ENCODE measurements around the gene CFAP77.

The CFAP77 gene

DNA sequence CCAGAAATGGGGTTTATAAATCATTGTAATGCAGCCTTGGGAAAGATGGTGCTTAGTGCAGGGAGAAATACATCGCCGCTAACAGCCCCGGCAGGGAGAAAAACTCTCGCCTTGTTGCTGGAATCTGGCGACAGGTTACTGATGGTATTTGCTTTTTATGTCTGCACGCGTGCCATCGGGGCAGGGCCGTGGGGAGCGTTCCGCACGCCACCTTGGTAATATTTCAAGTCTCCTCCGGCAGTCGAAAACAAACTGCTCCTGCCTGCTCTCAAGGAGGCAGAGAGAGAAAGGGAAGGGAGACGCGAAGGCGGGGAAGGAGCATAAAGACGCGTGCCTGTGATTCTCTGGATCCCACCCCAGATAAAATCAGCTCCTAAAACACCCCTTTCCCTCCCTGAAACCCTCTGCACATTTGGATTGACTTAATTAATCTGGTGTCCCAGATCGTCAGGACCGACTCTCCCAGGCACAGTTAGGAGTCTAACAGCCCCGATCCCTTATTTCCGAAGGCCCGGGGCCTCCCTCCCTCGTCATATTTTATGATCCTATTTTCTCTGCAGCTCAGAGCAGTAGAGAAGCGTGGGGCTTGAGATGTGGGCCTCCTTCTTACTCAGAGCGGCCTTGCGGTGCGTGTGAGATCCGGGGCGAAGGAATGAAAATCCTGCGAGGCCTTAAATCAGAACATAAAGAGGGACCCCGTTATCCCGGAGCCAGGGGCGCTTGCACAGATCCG lies 47.7 kb downstream of the CFAP77 start:
- no peak for ATAC-seq

DNA sequence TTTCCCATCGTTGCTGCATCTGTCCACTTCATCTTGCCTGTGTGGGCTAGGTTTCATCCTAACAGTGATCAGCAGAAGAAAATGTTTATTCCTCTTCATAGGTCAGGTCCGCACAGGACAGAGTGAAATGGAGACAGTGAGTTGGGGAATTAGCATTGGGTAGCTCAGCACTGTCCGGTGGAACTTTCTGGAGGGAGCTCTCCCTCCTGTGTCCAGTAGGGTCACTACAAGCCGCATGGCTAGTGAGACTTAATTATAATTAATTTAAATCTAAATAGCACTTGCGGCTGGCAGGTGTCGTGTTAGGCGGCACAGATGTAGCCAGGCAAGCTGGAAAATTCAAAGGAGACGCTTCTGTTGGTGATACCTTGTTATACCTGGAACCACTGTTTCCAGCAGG lies 48.4 kb downstream of the CFAP77 start:
- no peak for ATAC-seq

DNA sequence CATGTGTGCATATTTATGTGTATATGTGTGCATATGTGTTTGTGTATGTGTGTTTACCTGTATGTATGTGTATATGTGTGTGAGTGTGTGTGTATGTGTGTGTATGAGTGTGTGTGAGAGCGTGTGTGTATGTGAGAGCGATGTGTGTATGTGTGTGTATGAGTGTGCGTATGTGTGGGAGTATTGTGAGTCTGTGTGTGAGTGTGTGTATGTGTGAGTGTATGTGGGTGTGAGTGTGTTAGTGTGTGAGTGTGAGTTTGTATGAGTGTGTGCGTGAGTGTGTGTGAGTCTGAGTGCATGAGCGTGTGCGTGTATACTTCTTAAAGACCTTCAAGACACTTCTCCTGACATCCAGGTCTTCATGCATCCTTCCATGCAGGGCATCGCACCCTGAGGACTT lies 49.6 kb downstream of the CFAP77 start:
- no peak for ATAC-seq

DNA sequence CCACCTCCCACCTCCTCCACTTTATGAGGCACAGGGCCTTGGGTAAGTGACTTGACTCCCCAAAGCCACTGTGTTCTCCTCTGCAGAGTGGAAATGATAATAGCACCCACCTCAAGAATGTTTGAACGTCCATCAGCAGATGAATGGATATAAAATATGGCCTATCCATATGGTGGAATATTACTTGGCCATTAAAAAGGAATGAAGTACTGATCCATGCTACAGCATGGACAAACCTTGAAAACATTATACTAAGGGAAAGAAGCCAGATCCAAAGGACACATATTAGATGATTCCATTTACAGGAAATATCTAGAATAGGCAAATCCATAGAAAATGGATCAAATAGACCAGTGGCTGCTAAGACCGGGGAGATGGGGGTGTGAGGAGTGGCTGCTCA lies 50.2 kb downstream of the CFAP77 start:
- ATAC-seq, result no peak

DNA sequence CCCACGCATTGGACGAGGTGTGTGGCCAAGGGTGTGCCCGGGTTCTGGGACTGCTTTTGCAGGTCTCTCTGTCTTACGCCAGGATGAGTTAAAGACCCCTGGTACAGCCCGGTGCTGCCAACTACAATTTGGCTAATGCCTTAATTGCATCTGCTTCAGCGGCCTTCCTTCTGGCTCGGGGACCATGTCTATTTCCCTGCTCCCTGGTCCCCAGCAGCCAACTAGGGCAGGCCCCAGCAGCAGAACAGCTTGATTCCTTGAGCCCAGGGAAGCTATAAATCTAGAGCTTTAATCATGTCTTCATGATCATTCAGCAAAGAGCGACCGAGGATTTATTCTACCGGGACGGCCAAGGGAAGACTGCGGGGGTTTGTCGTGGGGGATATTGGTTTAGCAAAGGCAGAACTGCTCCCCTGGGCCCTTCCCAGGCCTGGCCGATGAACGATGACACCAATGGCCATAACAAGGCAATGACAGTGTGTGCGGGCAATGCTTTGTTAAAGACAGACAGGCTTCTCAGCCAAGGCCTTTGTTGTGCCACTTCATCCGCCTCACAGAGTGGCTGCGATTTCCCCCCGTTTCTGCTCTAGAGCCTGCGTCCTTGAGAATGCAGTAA lies 51.4 kb downstream of the CFAP77 start:
- ATAC-seq, result no peak

DNA sequence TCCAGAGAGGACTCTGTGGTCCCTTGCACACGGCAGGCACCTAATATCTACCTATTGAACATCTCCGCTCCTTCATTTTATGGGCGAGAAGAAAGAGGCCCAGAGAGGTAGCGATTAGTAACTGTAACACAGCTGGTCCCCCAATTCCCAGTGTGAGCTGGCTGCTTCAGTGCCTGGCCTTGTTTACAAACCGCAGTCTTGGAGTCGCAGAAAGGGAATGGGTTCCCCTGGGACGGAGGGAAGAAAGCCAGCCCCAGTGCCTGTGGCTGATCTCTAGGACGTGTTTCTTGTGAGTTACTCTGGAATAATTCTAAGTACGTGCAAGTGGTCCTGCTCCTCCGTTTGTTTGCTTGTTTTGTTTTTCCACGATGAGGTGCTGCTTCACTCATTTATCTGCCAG lies 52.0 kb downstream of the CFAP77 start:
- no peak for ATAC-seq

DNA sequence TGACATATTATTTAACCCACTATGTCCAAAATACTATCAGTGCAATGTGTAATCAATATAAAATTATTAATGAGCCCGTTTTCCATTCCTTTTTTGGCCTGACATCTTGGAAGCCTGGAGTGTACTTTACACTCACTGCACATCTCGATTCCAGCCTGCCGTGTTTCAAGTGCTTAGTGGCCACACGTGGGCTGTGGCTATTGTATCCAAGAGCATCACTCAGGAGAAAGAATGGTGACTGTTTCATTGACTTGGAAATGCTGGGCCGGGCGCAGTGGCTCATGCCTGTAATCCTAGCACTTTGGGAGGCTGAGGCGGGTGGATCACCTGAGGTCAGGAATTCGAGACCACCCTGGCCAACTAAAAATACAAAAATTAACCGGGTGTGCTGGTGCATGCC lies 54.5 kb downstream of the CFAP77 start:
- ATAC-seq, result no peak

DNA sequence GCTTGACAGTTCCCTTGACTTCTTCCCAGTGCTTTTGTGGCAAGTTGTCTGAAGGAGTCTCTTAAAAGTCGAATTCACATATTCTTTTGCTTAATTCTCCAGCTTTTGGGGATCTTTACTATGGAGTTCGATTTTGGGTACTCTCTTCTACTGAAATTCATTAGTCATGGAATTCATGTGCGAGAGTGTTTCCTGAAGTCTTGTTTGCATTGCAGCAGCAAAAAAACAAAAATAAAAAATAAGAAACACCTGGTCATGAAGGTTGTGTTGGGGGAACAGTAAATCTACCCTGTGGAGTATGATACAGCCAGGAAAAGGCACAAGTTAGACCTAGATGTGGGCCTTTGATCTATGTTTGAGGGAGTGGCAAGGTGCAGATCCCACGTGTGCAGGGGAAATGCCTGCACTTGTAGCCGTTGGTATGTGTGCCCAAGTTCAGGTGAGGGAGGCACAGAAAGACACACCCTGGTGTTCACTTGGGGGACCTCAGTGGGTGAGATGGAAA lies 55.2 kb downstream of the CFAP77 start:
- no peak for ATAC-seq

DNA sequence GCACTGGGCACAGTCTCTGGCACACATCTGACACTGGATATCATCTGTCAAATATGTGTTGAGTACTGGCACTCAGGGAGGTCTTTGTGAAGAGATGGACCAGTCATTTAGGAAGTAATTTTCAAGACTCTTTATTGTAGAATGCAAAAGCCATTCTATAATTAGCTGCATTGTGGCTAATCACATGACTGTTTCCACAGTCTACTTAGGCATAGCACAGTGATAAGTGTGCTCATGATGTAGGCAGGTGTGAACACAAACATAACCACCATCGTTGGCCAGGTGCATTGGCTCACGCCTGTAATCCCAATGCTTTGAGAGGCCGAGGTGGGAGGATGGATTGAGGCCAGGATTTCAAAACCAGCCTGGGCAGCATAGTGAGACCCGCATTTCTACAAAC lies 62.2 kb downstream of the CFAP77 start:
- peak in 1 of 2 donors; percentile 33 for ATAC-seq

DNA sequence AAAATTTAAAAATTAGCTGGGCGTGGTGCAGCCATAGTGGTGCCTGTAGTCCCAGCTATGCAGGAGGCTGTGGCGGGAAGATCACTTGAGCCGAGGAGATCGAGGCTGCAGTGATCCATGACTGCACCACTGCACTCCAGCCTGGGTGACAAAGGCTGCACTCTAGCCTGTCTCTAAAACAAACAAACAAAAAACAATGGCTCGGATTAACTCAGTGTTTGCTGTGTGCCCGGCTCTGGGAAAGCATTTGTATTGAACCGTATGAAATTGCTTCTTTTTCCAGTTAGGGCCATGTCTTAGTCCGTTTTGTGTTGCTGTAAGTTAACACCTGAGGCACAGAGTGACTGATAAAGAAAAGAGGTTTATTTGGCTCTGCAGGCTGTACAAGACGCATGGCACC lies 62.6 kb downstream of the CFAP77 start:
- no peak for ATAC-seq

DNA sequence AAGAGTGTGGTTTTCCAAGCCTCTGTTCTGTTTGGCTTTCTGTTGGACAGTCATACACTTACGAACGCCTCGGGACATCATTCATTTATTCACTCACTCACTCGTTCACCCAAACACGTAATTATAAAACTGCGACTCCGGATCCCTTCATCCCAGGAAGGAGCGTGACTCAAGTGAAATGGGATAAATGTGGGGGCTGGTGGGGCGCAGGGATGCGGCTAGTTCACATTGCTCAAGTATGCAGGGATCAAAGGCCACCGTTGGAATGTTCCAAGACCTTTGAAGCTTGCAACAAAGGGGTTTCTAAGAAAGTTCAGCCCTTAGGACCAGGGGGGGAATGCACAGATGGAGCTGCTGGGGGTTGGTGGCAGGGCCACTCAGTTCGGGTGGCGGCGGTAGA lies 64.2 kb downstream of the CFAP77 start:
- ATAC-seq, result no peak

DNA sequence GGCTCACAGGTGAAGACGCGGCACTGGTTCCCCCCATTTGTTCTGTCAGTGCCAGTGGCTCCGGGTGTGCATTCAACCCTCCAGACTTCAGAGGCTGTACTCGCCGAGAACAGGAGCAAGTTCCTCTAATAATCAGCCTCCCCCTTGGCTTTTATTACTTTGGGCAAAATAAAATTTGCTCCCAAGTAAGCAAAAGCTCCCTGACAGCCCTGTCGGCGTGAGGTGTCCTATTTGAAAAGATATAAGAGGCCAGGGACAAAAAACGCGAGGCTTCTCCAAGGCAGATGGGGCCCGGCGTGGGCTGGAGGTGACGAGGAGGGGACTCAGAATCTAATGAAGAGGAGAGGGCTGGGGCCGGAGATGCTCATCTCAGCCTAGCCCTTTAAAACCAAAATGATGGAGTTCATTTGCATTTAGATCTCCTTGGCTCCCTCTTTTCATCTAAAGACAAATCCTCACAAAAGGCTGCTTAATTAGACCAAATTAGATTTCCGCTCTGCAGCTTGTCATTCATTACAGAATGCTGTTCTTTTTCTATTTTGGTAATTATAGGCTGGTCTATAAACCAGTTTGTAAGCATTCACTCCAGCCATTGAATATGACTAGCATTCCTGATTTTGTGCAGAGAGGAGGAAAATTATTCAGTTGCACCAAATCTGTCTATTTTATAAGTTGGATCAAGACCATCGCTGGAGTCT lies 68.5 kb downstream of the CFAP77 start:
- no peak for ATAC-seq

DNA sequence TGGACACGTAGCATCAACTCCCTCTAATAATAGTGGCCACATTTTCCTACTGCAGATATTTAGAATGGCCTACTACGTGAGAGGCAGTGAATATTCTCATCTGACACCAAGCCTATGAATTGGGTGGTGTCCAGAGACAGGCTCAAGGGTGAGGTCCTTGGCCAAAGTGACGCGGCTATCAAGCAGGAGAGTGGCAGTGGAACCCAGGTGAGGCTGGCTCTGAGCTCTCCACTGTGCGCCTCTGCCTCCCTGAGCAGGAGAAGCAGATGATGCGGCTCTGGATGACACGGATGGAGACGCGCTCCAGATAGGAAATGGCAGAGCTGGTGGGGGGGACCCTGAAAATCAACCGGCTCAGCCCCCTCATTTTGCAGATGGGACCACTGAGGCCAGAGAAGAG lies 69.7 kb downstream of the CFAP77 start:
- ATAC-seq, result no peak

DNA sequence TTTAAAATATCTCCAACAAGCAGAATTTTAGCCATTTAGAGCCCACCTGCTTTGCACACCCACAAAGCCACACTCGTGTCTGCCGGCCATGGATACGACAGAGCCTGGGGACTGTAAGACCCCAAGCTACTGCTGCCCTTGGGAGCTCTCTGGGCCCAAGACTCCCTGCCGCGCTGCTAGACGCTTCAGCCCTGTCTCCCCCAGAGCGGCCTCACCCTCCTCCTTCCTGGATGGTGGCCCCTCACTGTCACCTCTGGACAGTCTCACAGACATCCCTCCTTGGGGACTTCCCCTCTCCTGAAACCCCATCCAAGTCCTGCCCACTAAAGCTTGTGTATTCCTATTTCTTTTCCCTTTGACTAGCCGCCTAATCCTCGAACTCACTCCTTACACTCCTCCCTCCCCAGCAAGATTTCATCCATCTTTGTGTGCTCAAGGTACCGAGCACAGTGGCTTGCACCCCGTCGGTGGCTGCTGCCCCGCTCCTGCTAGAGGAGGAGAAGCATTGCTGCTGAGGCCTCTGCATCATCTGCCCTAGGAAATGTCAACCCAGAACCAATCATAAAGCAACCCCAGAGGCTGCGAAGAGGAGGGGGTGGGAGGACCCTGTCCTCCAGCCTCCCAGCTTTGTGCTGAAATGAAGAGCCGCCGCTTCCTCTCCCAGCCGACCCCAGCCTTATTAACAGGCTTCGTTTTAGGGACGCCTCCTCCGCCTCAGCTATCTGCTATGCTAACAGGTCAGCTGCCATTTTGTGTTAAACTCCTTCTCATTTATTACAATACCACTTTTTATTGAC lies 71.2 kb downstream of the CFAP77 start:
- ATAC-seq, result no peak

DNA sequence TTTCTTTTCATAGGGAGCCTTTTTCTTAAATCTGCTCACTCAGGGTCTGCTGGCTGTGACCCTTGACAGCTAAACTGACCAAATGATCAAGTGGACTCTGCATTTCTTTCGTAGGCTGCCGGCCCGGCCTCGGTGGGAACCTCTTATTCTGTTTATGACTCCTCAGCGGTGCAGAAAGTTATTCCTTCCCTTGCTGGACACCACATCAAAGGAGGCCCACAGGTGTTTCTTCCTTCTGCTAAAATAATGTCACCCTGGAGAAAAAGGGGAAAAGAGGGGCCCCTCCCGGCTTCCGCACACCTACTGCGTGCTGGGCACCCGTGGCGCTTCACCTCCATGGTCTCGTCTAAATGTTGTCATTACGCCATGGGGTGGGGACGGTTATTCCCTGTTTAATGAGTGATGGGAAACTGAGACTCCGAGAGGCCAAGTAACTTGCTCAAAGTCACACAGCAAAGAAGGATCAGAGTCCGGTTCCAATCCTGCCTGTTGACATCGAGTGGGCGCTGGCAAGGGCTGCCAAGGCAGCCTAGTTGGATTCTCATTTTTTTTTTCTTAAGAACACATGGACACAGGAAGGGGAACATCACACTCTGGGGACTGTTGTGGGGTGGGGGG lies 72.3 kb downstream of the CFAP77 start:
- no peak for ATAC-seq

DNA sequence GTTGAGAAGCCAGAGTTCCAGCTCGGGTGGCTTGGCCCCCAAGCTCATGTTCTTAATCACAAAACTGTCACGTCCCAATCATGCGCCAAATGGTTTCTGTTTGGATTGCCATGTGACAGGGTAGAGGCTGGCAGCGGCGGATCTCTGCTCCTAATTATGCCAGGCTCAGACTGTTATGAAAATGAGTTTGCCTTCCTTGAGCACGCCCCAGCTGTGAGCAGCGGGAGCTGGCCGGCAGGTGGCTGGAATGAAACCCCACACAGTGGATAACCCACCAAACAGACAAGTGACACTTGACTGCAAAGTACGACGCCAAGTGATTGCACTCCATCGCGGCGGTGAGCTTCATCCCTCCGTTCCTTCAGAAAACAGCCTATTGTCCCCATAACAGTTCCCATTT lies 75.4 kb downstream of the CFAP77 start:
- ATAC-seq, result no peak

DNA sequence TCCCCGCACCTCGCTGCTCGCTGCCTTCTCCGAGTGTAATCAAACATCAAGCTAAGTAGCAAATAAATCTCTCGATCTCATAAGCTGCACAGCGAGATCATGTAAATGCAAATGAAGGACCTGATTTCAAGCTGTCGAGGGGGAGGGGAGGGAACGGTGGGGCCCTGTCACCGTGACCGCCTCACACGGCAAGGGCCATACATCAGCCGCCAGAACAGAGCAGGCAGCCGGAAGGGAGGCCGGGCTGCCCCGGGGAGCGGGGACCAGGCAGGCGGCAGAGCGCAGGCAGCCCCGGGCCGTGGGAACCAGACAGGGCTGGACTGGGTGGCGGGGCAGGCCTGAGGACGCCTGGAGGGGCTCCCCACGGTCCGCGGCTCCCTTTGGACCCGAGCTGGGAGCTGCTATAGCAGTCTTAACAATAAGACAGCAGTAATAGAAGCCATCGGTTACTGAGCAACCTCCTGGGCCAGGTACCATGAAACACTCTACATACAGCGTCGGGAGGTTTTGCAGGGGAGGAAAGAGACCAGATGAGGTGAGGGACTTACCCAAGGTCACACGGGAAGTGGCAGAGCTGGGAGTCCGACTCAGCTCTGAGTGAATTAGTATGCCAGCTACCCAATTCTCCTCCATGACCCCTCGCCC lies 76.8 kb downstream of the CFAP77 start:
- ATAC-seq, result peak; percentile 85

DNA sequence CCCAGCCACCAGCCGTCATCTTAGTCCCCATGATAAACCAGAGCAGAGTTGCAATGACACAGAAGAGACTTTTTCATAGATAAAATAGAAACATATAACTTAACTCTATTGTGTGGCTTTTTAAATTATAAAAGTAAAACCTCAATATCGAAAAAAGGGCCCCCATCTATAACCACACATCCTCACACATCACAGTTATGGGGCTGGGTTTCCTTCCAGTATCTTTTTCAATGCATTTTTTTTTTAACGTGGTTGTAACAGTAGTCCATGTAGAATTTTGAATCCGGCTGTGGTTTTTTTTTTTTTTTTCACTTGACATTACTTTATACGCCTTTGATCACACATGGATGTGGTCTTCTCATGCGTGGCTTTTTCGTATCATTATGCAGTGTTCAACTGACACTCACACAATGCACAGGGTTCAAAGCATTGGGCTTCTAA lies 77.4 kb downstream of the CFAP77 start:
- ATAC-seq, result peak; percentile 58 to 63

DNA sequence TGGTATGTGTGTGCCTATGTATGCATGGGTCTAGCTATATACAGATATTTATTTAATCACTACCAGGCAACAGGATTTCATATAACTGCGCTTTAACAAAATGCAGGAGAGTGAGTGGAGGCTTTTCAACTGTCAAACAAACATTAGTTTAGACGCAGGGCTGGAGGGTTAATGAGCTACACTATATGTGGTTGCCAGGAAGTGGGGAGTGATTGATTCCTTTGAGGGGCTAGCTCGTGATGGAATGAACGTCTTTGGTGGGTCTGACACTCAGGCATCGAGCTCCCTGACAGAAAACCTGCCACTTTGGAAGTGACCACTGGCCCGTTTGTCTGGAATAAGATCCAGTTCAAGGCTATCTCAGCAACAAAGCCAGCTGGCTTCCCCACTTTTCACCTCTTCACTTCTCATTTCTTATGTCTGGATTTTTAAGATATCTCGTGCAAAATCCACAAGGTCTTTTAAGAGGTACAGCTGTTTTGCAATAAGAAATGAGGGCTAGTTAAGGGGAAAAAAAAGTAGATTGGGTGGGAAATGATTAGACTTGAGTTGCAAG lies 78.0 kb downstream of the CFAP77 start:
- ATAC-seq, result no peak

DNA sequence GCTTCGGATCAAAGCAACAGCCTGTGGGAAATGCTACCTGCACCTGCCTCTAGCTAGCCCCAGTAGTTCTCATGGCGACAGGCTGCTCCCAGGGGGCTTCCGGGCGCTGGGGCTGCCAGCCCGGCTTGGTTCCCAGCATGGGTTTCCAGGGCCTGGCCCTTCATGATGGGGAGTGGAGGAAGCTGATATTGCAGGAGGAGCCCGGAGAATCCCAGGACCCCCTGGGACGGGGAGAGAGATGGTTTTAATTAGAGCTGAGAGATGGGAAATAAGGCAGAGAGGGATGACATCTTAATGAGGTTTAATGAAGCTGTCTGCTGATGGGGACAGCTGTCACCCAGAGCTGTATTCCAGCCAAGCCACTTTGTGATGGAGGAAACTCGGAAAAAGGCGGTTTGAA lies 78.6 kb downstream of the CFAP77 start:
- no peak for ATAC-seq

DNA sequence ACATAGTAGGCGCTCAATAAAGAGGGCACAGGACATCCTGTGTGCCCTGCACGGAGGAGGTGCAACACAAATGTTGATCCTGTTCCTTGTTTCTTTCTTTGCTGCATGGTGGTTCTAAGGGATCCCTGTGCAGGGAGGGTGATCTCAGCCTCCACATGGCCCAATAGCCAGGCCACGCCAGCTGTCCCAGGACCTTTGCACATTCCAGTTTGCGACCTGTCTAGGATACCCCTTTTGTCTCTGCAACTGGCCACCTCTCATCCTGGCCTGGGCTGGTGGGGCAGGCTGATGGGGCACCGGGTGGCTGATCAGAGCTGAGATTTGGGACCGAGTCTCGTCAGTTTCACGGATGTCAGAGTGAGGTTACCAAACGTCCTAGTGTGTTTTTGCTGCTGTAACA lies 79.5 kb downstream of the CFAP77 start:
- no peak for ATAC-seq

DNA sequence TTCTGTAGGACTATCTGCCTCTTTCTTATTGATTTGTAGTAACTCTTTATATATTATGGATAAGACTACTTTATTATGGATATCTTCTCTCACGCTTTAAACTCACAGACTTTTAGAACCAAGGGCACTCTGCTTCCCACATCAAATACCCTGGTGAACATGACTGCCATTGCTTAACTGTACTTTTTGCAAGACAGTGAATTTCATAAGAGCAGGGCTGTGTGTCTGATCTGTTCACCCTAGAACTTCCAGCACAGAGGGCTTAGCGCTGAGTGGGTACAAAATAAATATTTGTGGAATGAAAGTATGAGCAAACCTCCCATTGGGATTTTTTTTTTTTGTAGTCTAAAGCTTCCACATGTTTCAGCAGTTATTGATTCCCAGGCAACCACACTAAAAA lies 84.8 kb downstream of the CFAP77 start:
- ATAC-seq, result no peak

Measured in activated CD4-positive, CD25-positive, alpha-beta regulatory T cell treated with anti-CD3 and anti-CD28 coated beads, Interleukin-2, amount 50 U/mL, for 24 hours (primary cell).